ENCODE data around the gene ANKRD18A. TPM values are rescaled to one million over a fixed set of nuclear protein-coding genes. Genes with fewer than 3 reads are reported as not detected.

ANKRD18A gene
- total and polyA plus RNA-seq, 2 of the 8 experiments (the other 6 are each of a cell fraction or from before 2014, with no cell fraction given) = 0.68 to 4.0 TPM

DNA sequence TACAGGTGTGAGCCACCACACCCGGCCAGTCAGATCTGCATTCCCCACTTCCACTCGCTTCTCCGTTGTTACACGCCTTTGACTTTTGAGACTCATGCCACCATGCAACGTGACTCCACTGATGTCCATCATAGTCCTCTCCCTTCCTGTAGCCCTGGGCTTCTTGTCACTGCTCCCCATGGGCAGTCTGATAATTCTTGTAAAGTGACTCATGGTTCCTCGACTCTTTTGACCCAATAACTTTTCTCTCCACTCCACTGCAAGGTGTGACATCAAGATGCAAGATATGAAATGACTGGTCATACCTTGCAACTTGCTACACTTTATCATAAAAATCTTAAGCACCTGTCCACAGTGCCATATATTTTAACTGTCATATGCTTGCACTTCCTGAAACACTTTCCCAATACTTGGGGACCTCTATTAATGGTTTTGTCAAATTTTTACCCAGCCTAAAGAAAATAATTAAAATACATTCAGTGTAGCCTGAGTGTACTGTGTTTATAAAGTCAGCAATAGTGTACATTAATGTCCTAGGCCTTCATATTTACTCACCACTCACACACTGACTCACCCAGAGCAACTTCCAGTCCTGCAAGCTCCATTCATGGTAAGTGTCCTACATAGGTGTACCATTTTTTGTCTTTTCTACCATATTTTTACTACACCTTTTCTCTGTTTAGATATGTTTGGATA is 18.6 kb upstream of the ANKRD18A start:
- no peak overlapping the region for H2BK12ac ChIP-seq (ENCODE audit: low read depth, low read length)
- WGBS, 2 experiments (ENCODE audit: extremely low coverage in 1 of 2, insufficient coverage in 1 of 2, insufficient read length in 1 of 2, insufficient replicate concordance in 2 of 2, low coverage in 1 of 2, low lambda C conversion rate in 2 of 2, missing lambda C conversion rate in 1 of 2) = 78% methylated on average over 6 of the region's 6 CpGs; no CpG with 5 or more reads in 1 of the 2 experiments
- no peak overlapping the region for H4K8ac ChIP-seq (ENCODE audit: extremely low read depth, insufficient read depth, low read length)
- H3K56ac ChIP-seq (replicated peaks; ENCODE audit: insufficient read length, low read depth, low read length) = no peak overlapping the region
- no peak overlapping the region for H3K27ac ChIP-seq (ENCODE audit: low read depth, low read length)
- no peak overlapping the region for H2AFZ ChIP-seq (ENCODE audit: low read length)
- no peak overlapping the region for H2BK15ac ChIP-seq (ENCODE audit: low read length)
- H3K79me1 ChIP-seq (ENCODE audit: low read depth, low read length) = no peaks in the 10 kb centered on the region
- no peak overlapping the region for H4K91ac ChIP-seq (replicated peaks; ENCODE audit: insufficient read length, low read length)
- no peak overlapping the region for H3K9ac ChIP-seq (replicated peaks in 1 of 4; ENCODE audit: extremely low read depth in 1 of 4, low read depth in 3 of 4, low read length in 3 of 4)
- H3K27me3 ChIP-seq (replicated peaks in 1 of 4; ENCODE audit: control insufficient read depth in 3 of 4, extremely low read depth in 1 of 4, insufficient read depth in 3 of 4, low read length in 3 of 4) = no peaks in the 10 kb centered on the region
- no peak for DNase-seq (ENCODE audit: low read depth in 1 of 2, low spot score in 2 of 2)
- H3K9me3 ChIP-seq (ENCODE audit: insufficient read depth in 2 of 2, low read depth in 1 of 2, low read length in 1 of 2) = no peaks in the 10 kb centered on the region
- no peak overlapping the region for H3K4me3 ChIP-seq (ENCODE audit: extremely low read depth in 1 of 4, insufficient read depth in 2 of 4, low read depth in 3 of 4, low read length in 4 of 4)
- H3K36me3 ChIP-seq (ENCODE audit: control insufficient read depth in 2 of 4, insufficient read depth in 4 of 4, low read length in 3 of 4) = no peaks in the 10 kb centered on the region
- ChIA-PET POLR2A (ENCODE audit: partially characterized antibody) (interaction anchor here (0.7 kb wide), 1 partner anchor 118 kb away, joined by 3 read pairs; no protein-coding TSS in a partner anchor), CTCF (ENCODE audit: partially characterized antibody) (interaction anchor here (4.0 kb wide), 1 partner anchor 18 kb away, joined by 19 read pairs; the partner anchor contains the start of gene ANKRD18A)
- H3K79me2 ChIP-seq (ENCODE audit: control insufficient read depth in 1 of 2, insufficient read depth in 2 of 2, low read length in 2 of 2) = no peaks in the 10 kb centered on the region
- H2BK120ac ChIP-seq (replicated peaks; ENCODE audit: low read depth, low read length) = no peak overlapping the region
- no peak overlapping the region for H3K14ac ChIP-seq (ENCODE audit: insufficient read length)
- no peaks in the 10 kb centered on the region for H3K23me2 ChIP-seq (ENCODE audit: low read depth, low read length)
- FAIRE-seq = no peak
- H2AK5ac ChIP-seq (ENCODE audit: low read depth, low read length) = no peak overlapping the region
- no peak overlapping the region for H2BK5ac ChIP-seq (ENCODE audit: low read depth, low read length)
- no peak overlapping the region for H3K18ac ChIP-seq (ENCODE audit: extremely low read depth, low read length)
- H3K4me2 ChIP-seq (ENCODE audit: insufficient read depth in 1 of 2, low read depth in 2 of 2, low read length in 2 of 2) = no peak overlapping the region
- H4K5ac ChIP-seq (ENCODE audit: insufficient read length, low read depth, low read length) = no peak overlapping the region
- no peaks in the 10 kb centered on the region for H4K20me1 ChIP-seq (replicated peaks in 1 of 2; ENCODE audit: control insufficient read depth in 1 of 2, insufficient read depth in 2 of 2, low read length in 2 of 2)
- H3K4ac ChIP-seq (replicated peaks; ENCODE audit: insufficient read length, low read depth, low read length) = no peak overlapping the region
- no peak overlapping the region for H3K23ac ChIP-seq (ENCODE audit: insufficient read length)
- H2BK20ac ChIP-seq (ENCODE audit: low read length) = no peak overlapping the region
- H3K4me1 ChIP-seq (replicated peaks in 1 of 4; ENCODE audit: control insufficient read depth in 3 of 4, insufficient read depth in 4 of 4, low read length in 3 of 4) = peaks cover 3 to 6% (median 4%) of the 10 kb centered on the region in 4 experiments; a peak in 5 of 7 replicates
- TF ChIP-seq RXRA (IDR thresholded peaks at IDR 0.05; ENCODE audit: insufficient read depth, low read depth, low read length) = no peak
- TF ChIP-seq FOSL1 (IDR thresholded peaks at IDR 0.05; ENCODE audit: insufficient read depth, low read depth, low read length) = no peak
- TF ChIP-seq KDM5A (IDR thresholded peaks at IDR 0.05; ENCODE audit: low read length) = no peak
- no peak for TF ChIP-seq CREB1 (IDR thresholded peaks at IDR 0.05)
- no peak for TF ChIP-seq SP1 (IDR thresholded peaks at IDR 0.05; ENCODE audit: low read depth, low read length)
- no peak for TF ChIP-seq CTBP2 (IDR thresholded peaks at IDR 0.05; ENCODE audit: borderline replicate concordance, insufficient read depth, insufficient read length, low read length)
- no peak for TF ChIP-seq ZNF274 (IDR thresholded peaks at IDR 0.05; ENCODE audit: borderline replicate concordance, extremely low read depth, low read length)
- TF ChIP-seq JUN (IDR thresholded peaks at IDR 0.05; ENCODE audit: low read depth, low read length) = no peak
- TF ChIP-seq, protein P1, sequence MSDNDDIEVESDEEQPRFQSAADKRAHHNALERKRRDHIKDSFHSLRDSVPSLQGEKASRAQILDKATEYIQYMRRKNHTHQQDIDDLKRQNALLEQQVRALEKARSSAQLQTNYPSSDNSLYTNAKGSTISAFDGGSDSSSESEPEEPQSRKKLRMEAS (IDR thresholded peaks at IDR 0.05) = no peak
- no peak for TF ChIP-seq TCF12 (IDR thresholded peaks at IDR 0.05; ENCODE audit: low read depth, low read length)
- no peak for TF ChIP-seq ATF2 (IDR thresholded peaks at IDR 0.05; ENCODE audit: low read length)

Measured in H1 (cell line).